Measurements from ENCODE around the gene RCAN1. TPM values are rescaled to one million over a fixed set of nuclear protein-coding genes. Genes with fewer than 3 reads are reported as not detected.
A peak's percentile ranks its signal among the peaks of the same experiment; 100 is the strongest.

RCAN1 gene
- total and polyA plus RNA-seq, 5 donors from 2014 or later, result 3.9 to 16.1 (median 10.4) TPM

DNA sequence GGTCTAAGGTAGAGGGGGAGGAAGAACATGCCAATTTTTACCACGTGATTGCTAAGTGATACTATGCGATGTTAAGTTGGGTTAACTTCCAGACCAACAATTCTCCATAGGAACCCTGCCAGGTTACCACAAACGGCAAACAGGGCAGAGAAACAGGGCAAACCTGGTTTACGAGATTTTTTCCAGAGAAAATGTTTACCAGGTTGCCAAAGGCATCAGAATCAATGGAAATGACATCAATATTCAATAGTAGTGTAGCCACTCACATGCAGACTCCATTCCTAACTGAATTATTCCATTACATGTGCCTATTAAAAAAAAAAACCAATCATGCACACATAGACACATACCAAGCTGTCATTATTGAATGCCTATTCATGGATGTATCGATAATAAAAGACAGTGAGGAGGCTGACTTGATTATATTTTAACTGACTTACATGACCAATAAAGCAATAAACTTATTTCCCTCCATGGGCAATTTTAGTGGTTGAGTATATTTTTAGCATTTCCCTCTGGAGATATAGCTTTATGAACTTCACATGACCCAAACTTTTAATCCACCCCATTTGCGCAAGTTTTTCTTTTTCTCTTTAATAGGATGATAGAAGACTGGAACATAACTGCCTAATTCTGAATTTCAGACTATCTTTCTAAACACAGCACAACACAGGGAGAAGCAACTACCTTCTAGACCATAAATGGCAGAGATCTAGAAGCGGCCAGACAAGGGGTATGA, 62.4 kb downstream of the RCAN1 start:
- no peak overlapping the region for H3K4me3 Mint-ChIP-seq
- H3K27me3 Mint-ChIP-seq, result no peaks in the 10 kb centered on the region
- Histone ChIP-seq H3K9me3 (ENCODE audit: control insufficient read depth in 2 of 2, low read length in 2 of 2) (peaks cover 0 to 3% of the 10 kb centered on the region in 2 experiments), H3K27me3 (ENCODE audit: control insufficient read depth, insufficient read depth, low read length) (no peaks in the 10 kb centered on the region), H3K36me3 (ENCODE audit: control insufficient read depth, insufficient read depth, low read length) (no peaks in the 10 kb centered on the region), H3K4me1 (ENCODE audit: control insufficient read depth, insufficient read depth, low read length, poor library complexity, severe bottlenecking) (no peaks in the 10 kb centered on the region), H3K27ac (ENCODE audit: insufficient read depth, low read length, poor library complexity, severe bottlenecking) (no peak overlapping the region), H3K4me3 (ENCODE audit: low read depth, low read length) (no peak overlapping the region)
- H3K27ac Mint-ChIP-seq, result no peak overlapping the region
- H3K9me3 Mint-ChIP-seq, result peaks cover 0 to 6% (median 2%) of the 10 kb centered on the region in 7 donors
- ATAC-seq (ENCODE audit: low read depth in 2 of 2) (no peak), DNase-seq (no peak)
- peaks cover 19% of the 10 kb centered on the region for H3K36me3 Mint-ChIP-seq
- peaks cover 0 to 5% (median 0%) of the 10 kb centered on the region in 4 donors for H3K4me1 Mint-ChIP-seq

DNA sequence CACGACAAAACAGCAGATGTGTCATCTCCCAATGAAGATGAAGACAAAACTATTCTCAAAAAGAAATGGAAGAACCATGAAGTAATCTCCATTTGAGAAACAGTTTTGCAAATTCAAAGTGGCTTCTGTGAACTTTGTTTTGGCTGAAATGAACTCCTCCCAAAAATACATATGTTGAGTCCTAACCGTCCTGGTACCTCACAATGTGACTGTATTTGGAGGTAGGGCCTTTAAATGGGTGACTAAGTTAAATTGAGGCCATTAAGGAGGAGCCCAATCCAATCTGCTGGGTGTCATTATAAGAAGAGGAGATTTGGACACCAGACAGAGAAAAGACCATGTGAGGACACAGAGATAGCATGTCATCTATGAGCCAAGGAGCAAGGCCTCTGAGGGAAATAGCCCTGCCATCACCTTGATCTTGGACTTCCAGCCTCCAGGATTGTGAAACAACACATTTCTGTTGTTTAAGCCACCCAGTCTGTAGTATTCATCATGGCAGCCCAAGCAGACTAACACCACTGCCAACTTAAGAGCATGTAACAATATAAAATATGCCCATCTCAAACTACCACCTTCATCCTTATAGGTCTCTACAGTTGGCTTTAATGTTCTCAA, 64.6 kb downstream of the RCAN1 start:
- H3K4me1 ChIP-seq (ENCODE audit: control insufficient read depth, insufficient read depth, low read length, poor library complexity, severe bottlenecking), result no peaks in the 10 kb centered on the region
- H3K27ac ChIP-seq (ENCODE audit: insufficient read depth, low read length, poor library complexity, severe bottlenecking), result no peak overlapping the region
- Mint-ChIP-seq H3K9me3 (peaks cover 0 to 6% (median 2%) of the 10 kb centered on the region in 7 donors), H3K36me3 (peaks cover 16% of the 10 kb centered on the region), H3K4me3 (no peak overlapping the region), H3K4me1 (peaks cover 0 to 5% (median 0%) of the 10 kb centered on the region in 4 donors), H3K27ac (no peak overlapping the region), H3K27me3 (no peaks in the 10 kb centered on the region)
- DNase-seq (no peak), ATAC-seq (ENCODE audit: low read depth in 2 of 2) (no peak)
- H3K9me3 ChIP-seq (ENCODE audit: control insufficient read depth in 2 of 2, low read length in 2 of 2), result peaks cover 0 to 3% of the 10 kb centered on the region in 2 experiments
- H3K36me3 ChIP-seq (ENCODE audit: control insufficient read depth, insufficient read depth, low read length), result no peaks in the 10 kb centered on the region
- no peaks in the 10 kb centered on the region for H3K27me3 ChIP-seq (ENCODE audit: control insufficient read depth, insufficient read depth, low read length)
- no peak overlapping the region for H3K4me3 ChIP-seq (ENCODE audit: low read depth, low read length)

DNA sequence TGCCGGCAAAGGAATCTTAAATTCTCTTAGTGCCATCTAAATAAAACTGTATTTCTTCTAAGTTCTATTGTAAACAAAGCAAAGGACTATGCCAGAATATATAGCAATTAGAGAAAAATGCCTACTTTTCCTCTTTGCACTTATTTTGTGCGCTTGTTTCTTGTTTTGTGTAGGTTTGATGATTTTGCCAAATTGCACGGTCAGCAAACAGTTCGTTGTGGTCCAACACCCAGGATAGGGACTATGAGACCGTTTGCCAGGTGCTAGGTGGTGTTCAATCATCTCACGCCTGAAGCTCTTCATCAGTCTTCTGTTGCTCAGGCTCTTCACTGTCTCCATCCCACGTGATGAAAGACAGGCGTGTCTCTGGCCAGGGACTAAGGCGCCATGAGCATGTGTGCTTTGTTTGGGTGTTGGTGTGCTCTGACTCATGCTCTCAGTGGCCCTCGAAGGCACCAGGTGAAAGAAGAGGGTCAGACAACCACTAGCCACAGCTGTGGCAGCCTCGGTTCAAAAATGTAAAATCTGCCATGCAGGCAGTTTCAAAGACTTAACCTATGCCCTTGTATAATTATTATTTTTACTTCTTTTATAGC, 66.0 kb downstream of the RCAN1 start:
- no peak for ATAC-seq (ENCODE audit: low read depth in 2 of 2)
- H3K4me1 Mint-ChIP-seq, result peaks cover 0 to 5% (median 0%) of the 10 kb centered on the region in 4 donors
- H3K27me3 Mint-ChIP-seq, result no peaks in the 10 kb centered on the region
- Histone ChIP-seq H3K9me3 (ENCODE audit: control insufficient read depth in 2 of 2, low read length in 2 of 2) (no peaks in the 10 kb centered on the region), H3K36me3 (ENCODE audit: control insufficient read depth, insufficient read depth, low read length) (no peaks in the 10 kb centered on the region), H3K27ac (ENCODE audit: insufficient read depth, low read length, poor library complexity, severe bottlenecking) (no peak overlapping the region), H3K4me3 (ENCODE audit: low read depth, low read length) (no peak overlapping the region), H3K27me3 (ENCODE audit: control insufficient read depth, insufficient read depth, low read length) (no peaks in the 10 kb centered on the region), H3K4me1 (ENCODE audit: control insufficient read depth, insufficient read depth, low read length, poor library complexity, severe bottlenecking) (no peaks in the 10 kb centered on the region)
- peaks cover 12% of the 10 kb centered on the region for H3K36me3 Mint-ChIP-seq
- peaks cover 0 to 4% (median 0%) of the 10 kb centered on the region in 7 donors for H3K9me3 Mint-ChIP-seq
- no peak for DNase-seq
- H3K27ac Mint-ChIP-seq, result no peak overlapping the region
- H3K4me3 Mint-ChIP-seq, result no peak overlapping the region

DNA sequence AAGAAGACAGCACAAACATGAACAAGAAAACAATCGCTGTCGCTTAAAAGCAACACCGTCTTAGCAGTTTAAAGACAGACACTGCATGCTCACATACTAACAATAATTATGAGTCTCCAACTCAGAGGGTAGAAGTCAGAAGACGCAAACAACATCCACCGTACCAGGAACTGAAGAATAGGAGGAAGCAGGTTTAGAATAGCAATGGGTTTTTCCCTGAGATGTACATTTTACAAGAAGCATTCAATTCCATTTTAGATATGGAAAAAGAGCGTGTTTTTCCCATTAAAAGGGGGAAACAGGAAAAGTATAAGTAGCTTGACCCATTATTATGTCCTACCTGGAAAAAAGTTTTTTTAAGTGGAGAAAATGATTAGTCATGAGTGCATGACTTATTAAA, 68.4 kb downstream of the RCAN1 start:
- Mint-ChIP-seq H3K27ac (no peak overlapping the region), H3K27me3 (no peaks in the 10 kb centered on the region), H3K4me3 (no peak overlapping the region), H3K9me3 (peaks cover 0 to 3% (median 0%) of the 10 kb centered on the region in 7 donors), H3K36me3 (peaks cover 14% of the 10 kb centered on the region), H3K4me1 (no peaks in the 10 kb centered on the region)
- Histone ChIP-seq H3K27ac (ENCODE audit: insufficient read depth, low read length, poor library complexity, severe bottlenecking) (no peak overlapping the region), H3K9me3 (ENCODE audit: control insufficient read depth in 2 of 2, low read length in 2 of 2) (no peaks in the 10 kb centered on the region), H3K4me3 (ENCODE audit: low read depth, low read length) (no peak overlapping the region), H3K4me1 (ENCODE audit: control insufficient read depth, insufficient read depth, low read length, poor library complexity, severe bottlenecking) (no peaks in the 10 kb centered on the region), H3K36me3 (ENCODE audit: control insufficient read depth, insufficient read depth, low read length) (no peaks in the 10 kb centered on the region), H3K27me3 (ENCODE audit: control insufficient read depth, insufficient read depth, low read length) (no peaks in the 10 kb centered on the region)
- ATAC-seq (ENCODE audit: low read depth in 2 of 2), result no peak
- DNase-seq, result no peak

DNA sequence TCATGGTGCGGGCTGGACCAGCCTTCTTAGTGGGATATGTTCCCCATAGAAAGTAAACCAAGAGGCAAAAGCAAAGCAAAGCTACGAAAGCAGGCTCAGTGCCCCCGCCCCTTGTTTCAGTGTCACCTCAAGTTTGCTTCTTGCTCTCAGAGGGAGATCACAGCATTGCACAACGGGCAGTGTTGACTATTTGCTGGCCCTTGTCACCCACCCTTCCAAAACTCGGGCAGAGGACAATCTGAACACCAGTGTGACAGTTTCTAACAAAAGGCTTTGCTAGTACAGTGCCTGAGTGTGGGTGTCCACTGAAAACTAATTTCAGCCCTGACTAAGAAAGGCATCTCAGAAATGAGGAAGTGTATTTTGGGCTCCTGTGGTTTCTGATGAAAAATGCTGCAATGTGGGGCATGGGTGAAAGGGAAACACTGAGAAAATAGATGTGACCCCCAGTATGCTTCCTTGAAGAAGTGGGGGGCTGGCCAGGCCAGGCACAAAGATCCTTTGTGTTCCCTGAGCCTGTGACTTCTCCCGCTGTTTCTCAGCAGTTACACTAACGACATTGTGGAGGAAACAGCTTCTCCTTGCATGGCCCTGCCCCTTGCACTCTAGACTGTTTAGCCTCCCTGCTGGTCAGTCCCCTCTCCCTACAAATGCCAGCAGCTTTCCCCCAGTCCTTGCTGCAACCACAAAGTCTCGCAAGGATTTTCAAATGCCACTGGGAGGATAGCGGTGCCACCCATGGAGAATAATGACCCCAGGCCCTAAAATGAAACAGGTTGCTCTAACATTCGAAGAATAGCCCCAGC, 69.6 kb downstream of the RCAN1 start:
- ATAC-seq (ENCODE audit: low read depth in 2 of 2), result peak in 1 of 2 donors; percentile 31
- Histone ChIP-seq H3K27ac (ENCODE audit: insufficient read depth, low read length, poor library complexity, severe bottlenecking) (no peak overlapping the region), H3K4me1 (ENCODE audit: control insufficient read depth, insufficient read depth, low read length, poor library complexity, severe bottlenecking) (no peaks in the 10 kb centered on the region), H3K4me3 (ENCODE audit: low read depth, low read length) (no peak overlapping the region), H3K27me3 (ENCODE audit: control insufficient read depth, insufficient read depth, low read length) (no peaks in the 10 kb centered on the region), H3K36me3 (ENCODE audit: control insufficient read depth, insufficient read depth, low read length) (no peaks in the 10 kb centered on the region), H3K9me3 (ENCODE audit: control insufficient read depth in 2 of 2, low read length in 2 of 2) (no peaks in the 10 kb centered on the region)
- peak overlapping the region in 1 of 4 donors; percentile 13 for H3K4me3 Mint-ChIP-seq
- DNase-seq, result no peak
- H3K9me3 Mint-ChIP-seq, result peaks cover 0 to 3% (median 0%) of the 10 kb centered on the region in 7 donors
- H3K36me3 Mint-ChIP-seq, result peaks cover 8% of the 10 kb centered on the region
- H3K27me3 Mint-ChIP-seq, result no peaks in the 10 kb centered on the region
- H3K27ac Mint-ChIP-seq, result no peak overlapping the region
- no peaks in the 10 kb centered on the region for H3K4me1 Mint-ChIP-seq

DNA sequence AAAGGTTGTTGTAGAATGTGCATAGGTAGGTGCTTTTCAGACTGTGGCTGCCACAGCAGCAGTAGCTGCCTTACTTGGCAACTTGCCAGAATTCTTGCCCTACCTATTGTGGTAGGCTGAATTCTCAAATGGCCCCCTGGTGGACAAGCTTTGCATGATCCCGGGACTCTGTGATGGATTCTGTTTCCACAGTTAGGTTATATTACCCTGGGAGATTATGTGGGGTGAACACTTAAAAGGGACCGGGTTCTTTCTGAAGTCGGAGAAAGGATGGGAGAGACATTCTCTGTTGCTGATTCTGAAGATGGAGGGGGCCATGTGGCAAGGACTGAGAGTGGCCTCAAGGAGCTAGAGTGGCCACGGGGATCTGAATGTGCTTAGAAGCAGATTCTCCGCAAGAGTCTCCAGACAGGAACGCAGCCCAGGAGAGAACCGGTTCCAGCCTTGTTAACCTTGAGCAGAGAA, 70.8 kb downstream of the RCAN1 start:
- Mint-ChIP-seq H3K4me3 (no peak overlapping the region), H3K27ac (no peak overlapping the region), H3K9me3 (peaks cover 0 to 3% (median 0%) of the 10 kb centered on the region in 7 donors), H3K27me3 (no peaks in the 10 kb centered on the region), H3K36me3 (peaks cover 8% of the 10 kb centered on the region), H3K4me1 (no peaks in the 10 kb centered on the region)
- peak in 2 of 3 donors; percentile 31 to 65 for DNase-seq
- H3K27ac ChIP-seq (ENCODE audit: insufficient read depth, low read length, poor library complexity, severe bottlenecking), result no peak overlapping the region
- H3K27me3 ChIP-seq (ENCODE audit: control insufficient read depth, insufficient read depth, low read length), result no peaks in the 10 kb centered on the region
- H3K4me3 ChIP-seq (ENCODE audit: low read depth, low read length), result no peak overlapping the region
- H3K36me3 ChIP-seq (ENCODE audit: control insufficient read depth, insufficient read depth, low read length), result no peaks in the 10 kb centered on the region
- no peaks in the 10 kb centered on the region for H3K4me1 ChIP-seq (ENCODE audit: control insufficient read depth, insufficient read depth, low read length, poor library complexity, severe bottlenecking)
- H3K9me3 ChIP-seq (ENCODE audit: control insufficient read depth in 2 of 2, low read length in 2 of 2), result no peaks in the 10 kb centered on the region
- no peak for ATAC-seq (ENCODE audit: low read depth in 2 of 2)

DNA sequence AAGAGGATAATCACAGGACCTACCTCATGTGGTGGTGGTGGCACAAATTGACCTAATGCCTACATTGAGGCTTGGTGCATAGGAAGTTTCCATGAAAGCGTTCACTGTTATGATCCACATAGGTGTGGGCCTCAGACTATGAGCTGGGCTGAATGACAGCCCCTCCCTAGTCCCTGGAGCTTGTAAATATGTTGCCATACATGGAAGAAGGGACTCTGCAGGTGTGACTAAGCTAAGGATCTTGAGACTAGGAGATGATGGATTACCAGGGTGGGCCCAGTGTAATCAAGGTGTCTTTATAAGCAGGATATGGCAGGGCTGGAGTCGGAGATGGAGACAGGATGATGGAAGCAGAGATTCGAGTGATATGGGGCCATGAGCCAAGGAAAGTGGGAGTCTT, 71.9 kb downstream of the RCAN1 start:
- no peaks in the 10 kb centered on the region for H3K4me1 Mint-ChIP-seq
- ATAC-seq (ENCODE audit: low read depth in 2 of 2) (no peak), DNase-seq (no peak)
- H3K27ac ChIP-seq (ENCODE audit: insufficient read depth, low read length, poor library complexity, severe bottlenecking), result no peak overlapping the region
- no peak overlapping the region for H3K27ac Mint-ChIP-seq
- peaks cover 0 to 3% (median 0%) of the 10 kb centered on the region in 7 donors for H3K9me3 Mint-ChIP-seq
- no peaks in the 10 kb centered on the region for H3K27me3 Mint-ChIP-seq
- H3K9me3 ChIP-seq (ENCODE audit: control insufficient read depth in 2 of 2, low read length in 2 of 2), result no peaks in the 10 kb centered on the region
- no peaks in the 10 kb centered on the region for H3K4me1 ChIP-seq (ENCODE audit: control insufficient read depth, insufficient read depth, low read length, poor library complexity, severe bottlenecking)
- no peaks in the 10 kb centered on the region for H3K27me3 ChIP-seq (ENCODE audit: control insufficient read depth, insufficient read depth, low read length)
- H3K36me3 ChIP-seq (ENCODE audit: control insufficient read depth, insufficient read depth, low read length), result no peaks in the 10 kb centered on the region
- H3K36me3 Mint-ChIP-seq, result peaks cover 8% of the 10 kb centered on the region
- no peak overlapping the region for H3K4me3 Mint-ChIP-seq
- no peak overlapping the region for H3K4me3 ChIP-seq (ENCODE audit: low read depth, low read length)
